ENCODE data around the gene PKN1.
"Not testable (repeated sequence)": the region's sequence is repeated elsewhere in the genome, so short reads cannot be mapped to it uniquely, and the experiment has no call there.

Gene PKN1

GRCh38 chr19:14433554-14434501, 722 bp downstream of the PKN1 start:
- DNase-seq = peak; percentile 63

- no peak for DNase-seq
Measured at GRCh38 chr19:14434543-14435319, 1.6 kb downstream of the PKN1 start.

GRCh38 chr19:14435320-14436050, 2.4 kb downstream of the PKN1 start:
- no peak for DNase-seq

GRCh38 chr19:14437578-14438140, 4.6 kb downstream of the PKN1 start:
- no peak for DNase-seq

- no peak for DNase-seq
Measured at GRCh38 chr19:14439014-14439413, 5.9 kb downstream of the PKN1 start.

GRCh38 chr19:14440049-14440448, 6.9 kb downstream of the PKN1 start:
- peak; percentile 57 for DNase-seq

GRCh38 chr19:14441041-14441938, 8.2 kb downstream of the PKN1 start:
- no peak for DNase-seq

- DNase-seq = no peak
Measured at GRCh38 chr19:14442891-14443631, 10.0 kb downstream of the PKN1 start.

GRCh38 chr19:14443632-14444216, 10.6 kb downstream of the PKN1 start:
- no peak for DNase-seq

GRCh38 chr19:14446336-14447036, 13.4 kb downstream of the PKN1 start:
- no peak for DNase-seq

- no peak for DNase-seq
Measured at GRCh38 chr19:14449321-14449720, 16.2 kb downstream of the PKN1 start.

- peak; percentile 42 for DNase-seq
Measured at GRCh38 chr19:14450168-14450874, 17.2 kb downstream of the PKN1 start.

GRCh38 chr19:14450876-14451275, 17.8 kb downstream of the PKN1 start:
- no peak for DNase-seq

- DNase-seq = not testable (repeated sequence)
Measured at GRCh38 chr19:14452303-14452702, 19.2 kb downstream of the PKN1 start.

- no peak for DNase-seq
Measured at GRCh38 chr19:14459703-14460102, 26.6 kb downstream of the PKN1 start.

- no peak for DNase-seq
Measured at GRCh38 chr19:14460935-14461334, 27.8 kb downstream of the PKN1 start.

GRCh38 chr19:14462401-14462800, 29.3 kb downstream of the PKN1 start:
- DNase-seq = not testable (repeated sequence)

GRCh38 chr19:14463747-14464146, 30.6 kb downstream of the PKN1 start:
- no peak for DNase-seq

GRCh38 chr19:14467391-14467790, 34.3 kb downstream of the PKN1 start:
- no peak for DNase-seq
